H54 (cell line): ENCODE measurements around the gene DNAJC3.
"Not testable (repeated sequence)": the region's sequence is repeated elsewhere in the genome, so short reads cannot be mapped to it uniquely, and the experiment has no call there.

Source experiments
- DNase-seq: peaks from one replicate; pipeline ENCODE4 v3.0.0; 2011; ENCODE audit warnings: low spot score, mixed read lengths; ENCODE audit not compliant: insufficient read length
- FAIRE-seq: peaks from 3 replicates; lab custom pipeline; 2011; peaks lifted over from hg19 to GRCh38; lab: Jason Lieb, UNC
- POLR2A ChIP-seq: IDR thresholded peaks from 2 replicates; pipeline ENCODE4 v1.6.1; 2011; ENCODE audit warnings: low read depth, mild to moderate bottlenecking, low read length

The DNAJC3 gene

DNA sequence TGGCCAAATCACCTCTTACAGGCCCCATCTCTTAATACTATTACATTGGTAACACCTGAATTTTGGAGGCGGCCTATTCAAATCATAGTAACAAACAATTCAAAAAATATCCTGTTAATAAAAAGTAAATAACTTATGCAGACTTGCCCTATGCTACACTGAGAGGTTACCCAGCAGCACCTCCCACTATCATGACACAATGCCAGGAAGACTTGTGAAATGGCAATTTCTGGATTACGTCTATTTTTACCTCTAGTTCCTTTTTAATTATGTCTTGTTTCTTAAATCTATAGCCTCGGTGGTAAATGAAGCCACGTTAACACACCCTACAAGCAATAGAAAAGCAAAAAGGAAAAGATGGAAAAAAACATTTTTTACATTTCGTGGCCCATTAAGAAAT, 26.2 kb upstream of the DNAJC3 start:
- peak; percentile 38 for FAIRE-seq
- no peak for DNase-seq
- TF ChIP-seq POLR2A = no peak

GRCh38 chr13:95652244-95652764, 24.6 kb upstream of the DNAJC3 start:
- no peak for FAIRE-seq
- no peak for DNase-seq
- no peak for TF ChIP-seq POLR2A

- no peak for DNase-seq
- no peak for FAIRE-seq
- no peak for TF ChIP-seq POLR2A
Observed at GRCh38 chr13:95652821-95653220, 24.1 kb upstream of the DNAJC3 start.

DNA sequence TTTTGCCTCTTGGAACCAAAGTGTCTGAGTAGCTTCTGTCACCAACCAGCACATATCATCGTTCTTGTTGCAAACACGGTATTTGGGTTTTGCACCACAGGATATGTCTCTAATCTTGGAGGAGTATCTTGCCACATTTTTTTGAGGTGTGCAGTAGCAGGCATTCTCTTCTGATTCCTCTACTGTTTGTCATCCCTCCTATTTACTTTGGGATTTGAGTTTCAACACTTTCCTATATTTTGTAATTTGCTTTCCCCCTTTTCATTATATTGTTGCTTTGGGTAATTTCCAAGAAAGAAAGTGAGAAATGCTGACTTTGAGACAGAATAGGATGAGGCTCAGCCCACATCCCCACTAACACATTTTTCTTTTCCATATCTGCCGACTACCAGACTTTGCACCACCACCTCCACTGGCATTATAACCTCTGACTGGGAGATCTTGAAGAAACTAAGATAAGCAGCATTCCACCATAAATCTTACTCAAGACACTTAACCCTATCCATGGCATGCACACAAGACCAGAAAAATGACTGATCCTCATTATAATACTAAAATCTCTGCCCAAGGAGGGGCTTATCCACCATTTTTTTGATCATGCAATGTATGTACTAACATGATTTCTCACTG, 20.4 kb upstream of the DNAJC3 start:
- FAIRE-seq = no peak
- DNase-seq = no peak
- TF ChIP-seq POLR2A = no peak

DNA sequence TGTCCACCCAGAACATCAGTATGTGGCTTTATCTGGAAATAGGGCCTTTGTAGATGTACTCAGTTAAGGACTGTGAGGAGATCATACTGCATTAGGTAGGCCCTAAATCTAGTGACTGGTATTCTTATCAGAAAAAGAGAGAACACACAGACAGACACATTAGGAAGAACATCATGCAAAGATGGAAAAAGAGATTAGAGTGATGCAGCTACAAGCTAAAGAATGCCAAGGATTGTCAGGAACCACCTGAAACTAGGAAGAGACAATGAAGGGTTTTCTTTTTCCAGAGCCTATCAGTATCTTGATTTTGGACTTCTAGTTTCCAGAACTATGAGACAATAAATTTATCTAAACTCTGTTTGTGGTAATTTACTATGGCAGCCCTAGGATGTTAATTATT, 17.4 kb upstream of the DNAJC3 start:
- no peak for FAIRE-seq
- TF ChIP-seq POLR2A = no peak
- no peak for DNase-seq

DNA sequence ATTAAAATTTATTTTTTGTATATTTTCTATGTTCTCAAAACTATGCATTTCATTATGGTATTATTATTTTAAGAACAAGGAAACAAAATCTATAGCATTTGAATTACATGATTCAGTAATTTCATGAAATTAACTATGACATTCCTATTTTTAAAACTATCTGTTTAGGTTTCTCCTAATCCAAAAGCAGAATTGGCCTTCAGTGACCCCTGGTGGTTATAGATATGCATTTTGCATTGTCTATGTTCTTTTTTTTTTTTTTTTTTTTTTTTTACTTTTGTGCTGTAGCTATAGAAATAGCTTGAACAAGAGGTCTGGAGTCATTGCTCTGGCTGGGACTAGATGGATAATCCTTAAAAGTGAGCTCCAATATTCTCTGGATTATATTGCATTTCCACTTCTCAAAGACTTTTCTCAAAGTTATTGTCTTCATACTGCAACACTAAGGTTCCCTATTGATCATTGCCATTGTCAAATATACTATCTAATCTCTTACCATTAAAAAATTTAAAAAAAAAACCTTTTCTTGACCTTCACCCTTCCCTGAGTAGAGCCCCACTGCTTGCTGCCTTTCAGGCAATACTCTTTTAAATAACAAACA, 15.9 kb upstream of the DNAJC3 start:
- FAIRE-seq (peak; percentile 58), DNase-seq (peak; percentile 30)
- no peak for TF ChIP-seq POLR2A

DNA sequence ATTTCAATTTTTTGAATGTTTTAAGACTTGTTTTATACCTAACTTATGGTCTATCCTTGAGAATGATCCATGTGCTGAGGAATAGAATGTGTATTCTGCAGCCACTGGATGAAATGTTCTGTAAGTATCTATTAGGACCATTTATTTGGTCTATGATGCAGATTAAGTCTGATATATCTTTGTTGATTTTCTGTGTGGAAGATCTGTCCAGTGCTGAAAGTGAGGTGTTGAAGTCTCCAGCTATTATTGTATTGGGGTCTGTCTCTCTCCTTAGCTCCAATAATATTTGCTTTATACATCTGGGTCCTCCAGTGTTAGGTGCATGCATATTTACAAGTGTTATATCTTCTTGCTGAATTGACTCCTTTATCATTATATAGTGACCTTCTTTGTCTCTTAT, 9.7 kb upstream of the DNAJC3 start:
- not testable (repeated sequence) for DNase-seq, FAIRE-seq

GRCh38 chr13:95671597-95671996, 5.3 kb upstream of the DNAJC3 start:
- FAIRE-seq (no peak), DNase-seq (no peak)
- TF ChIP-seq POLR2A = no peak

- DNase-seq = no peak
- no peak for TF ChIP-seq POLR2A
Observed at GRCh38 chr13:95676105-95676761, 706 bp upstream of the DNAJC3 start.

DNA sequence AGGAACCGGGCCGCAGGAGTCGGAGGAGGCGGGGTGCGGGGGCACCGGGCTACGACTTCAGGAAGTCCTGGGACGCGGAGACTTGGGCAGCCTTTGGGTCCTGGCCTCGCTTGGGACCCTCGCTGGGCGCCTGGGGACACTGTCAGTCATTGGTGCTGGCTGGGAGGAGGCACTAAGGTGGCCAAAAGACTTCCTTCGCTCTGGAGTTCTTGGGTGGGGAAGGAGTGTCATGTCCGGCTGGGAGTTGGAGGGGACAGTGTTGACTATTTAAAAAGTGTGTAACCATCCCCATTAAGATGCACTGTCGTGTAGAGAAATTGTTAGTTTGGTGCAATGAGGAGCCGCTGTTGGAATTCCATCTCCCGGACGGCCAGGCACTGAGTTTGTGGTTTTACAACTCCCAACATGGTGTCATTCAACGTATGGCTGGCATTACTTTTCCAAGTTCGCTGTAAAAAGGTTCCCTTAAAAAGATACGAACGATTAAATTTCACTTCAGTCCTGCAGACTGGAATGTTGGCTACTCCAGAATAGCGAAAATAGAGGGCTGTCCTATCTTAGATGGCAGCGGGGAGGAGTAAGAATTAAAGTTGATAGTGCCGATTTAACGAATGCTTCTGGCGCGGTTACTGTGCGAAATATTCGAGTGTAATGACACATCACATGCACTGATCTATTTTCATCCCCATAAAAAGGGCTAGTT, 776 bp downstream of the DNAJC3 start:
- FAIRE-seq = peak; percentile 95
- no peak for TF ChIP-seq POLR2A
- peak; percentile 19 for DNase-seq

More at GRCh38 chr13:95676105-95676761, 706 bp upstream of the DNAJC3 start:
- no peak for FAIRE-seq

- TF ChIP-seq POLR2A = no peak
- DNase-seq (no peak), FAIRE-seq (peak; percentile 83)
Observed at GRCh38 chr13:95678967-95679366, 2.0 kb downstream of the DNAJC3 start.

DNA sequence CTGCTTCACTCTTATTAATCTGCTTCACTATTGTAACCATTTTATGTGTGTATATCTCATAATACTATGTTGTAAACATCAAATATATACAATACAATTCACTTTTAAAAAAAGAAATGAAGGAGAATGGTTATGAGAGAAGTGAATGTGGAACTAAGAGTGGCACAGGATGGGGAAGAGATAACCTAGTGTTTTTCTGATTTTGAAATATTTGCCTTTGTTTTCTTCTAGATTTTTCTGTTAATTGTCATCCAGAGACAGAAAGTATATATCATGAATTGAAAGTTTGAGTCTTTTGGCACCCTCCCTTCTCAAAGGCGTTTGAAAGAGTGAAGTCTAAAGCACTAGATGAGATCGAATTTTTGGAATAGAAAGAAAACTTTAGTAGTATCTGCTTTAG, 2.8 kb downstream of the DNAJC3 start:
- TF ChIP-seq POLR2A = no peak
- FAIRE-seq (peak; percentile 43), DNase-seq (no peak)

- no peak for DNase-seq
- no peak for TF ChIP-seq POLR2A
Observed at GRCh38 chr13:95684418-95684817, 7.5 kb downstream of the DNAJC3 start.

DNA sequence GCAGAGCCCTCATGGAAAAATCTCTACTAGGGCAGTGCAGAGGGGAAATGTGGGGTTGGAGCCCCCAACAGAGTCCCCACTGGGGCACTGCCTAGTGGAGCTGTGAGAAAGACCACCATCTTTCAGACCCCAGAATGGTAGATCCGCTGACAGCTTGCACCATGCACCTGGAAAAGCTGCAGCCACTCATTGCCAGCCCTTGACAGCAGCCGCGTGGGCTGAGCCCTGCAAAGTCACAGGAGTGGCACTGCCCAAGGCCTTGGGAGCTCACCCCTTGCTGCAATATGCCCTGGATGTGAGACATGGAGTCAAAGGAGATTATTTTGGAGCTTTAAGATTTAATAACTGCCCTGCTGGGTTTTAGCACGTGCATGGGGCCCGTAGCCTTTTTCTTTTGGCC, 8.0 kb downstream of the DNAJC3 start:
- FAIRE-seq, DNase-seq: not testable (repeated sequence)

More at GRCh38 chr13:95684418-95684817, 7.5 kb downstream of the DNAJC3 start:
- no peak for FAIRE-seq
